GM19372 (cell line): ENCODE measurements around the gene TNIK.
"Not testable (repeated sequence)": the region's sequence is repeated elsewhere in the genome, so short reads cannot be mapped to it uniquely, and the experiment has no call there.

Experiments used
- ATAC-seq: cut with Tn5 transposase; IDR thresholded peaks from one replicate; pipeline ENCODE4 v1.9.1; 2021; ENCODE audit warnings: mild to moderate bottlenecking, low read depth, moderate library complexity; ENCODE audit not compliant: unreplicated experiment

TNIK gene

GRCh38 chr3:171323938-171324536 lies 136.2 kb downstream of the TNIK start:
- no peak for ATAC-seq

DNA sequence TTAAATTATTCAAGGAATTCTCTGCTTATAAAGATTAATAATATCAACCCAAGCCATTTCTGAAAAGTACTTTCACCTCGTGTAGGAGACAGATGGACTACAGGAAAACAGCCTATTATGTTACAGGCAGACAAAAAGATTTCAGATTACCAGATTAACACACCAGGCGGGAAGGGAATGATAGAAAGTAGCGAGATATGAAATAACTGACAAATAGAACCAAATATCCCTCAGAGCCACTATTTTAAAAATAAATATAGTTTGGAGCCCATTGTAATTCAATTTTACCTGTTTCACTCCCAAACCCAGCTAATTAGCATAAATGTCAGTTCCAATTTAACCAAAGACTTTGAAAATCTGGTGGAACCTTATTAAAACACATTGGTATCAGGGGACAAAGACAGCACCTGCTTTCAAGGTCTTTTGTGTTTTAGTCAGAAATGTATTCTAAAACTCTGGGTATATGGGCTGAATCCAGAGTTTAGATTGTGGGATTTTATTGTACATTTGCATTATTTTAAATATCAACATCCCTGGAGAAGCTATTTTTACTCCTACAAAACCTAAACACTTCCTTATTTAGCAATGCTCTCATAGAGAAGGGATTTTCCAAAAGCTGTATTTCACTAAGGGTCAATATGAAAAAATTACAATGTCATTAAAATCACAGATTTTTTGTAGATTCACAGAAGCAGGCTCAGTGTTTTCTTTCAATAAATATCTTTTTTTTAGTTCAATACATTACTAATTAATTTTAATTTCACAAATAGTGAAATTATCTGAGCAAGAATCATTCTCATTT lies 138.4 kb downstream of the TNIK start:
- ATAC-seq: no peak

- ATAC-seq: no peak
These were observed 139.3 kb downstream of the TNIK start for GRCh38 chr3:171320750-171321558.

- no peak for ATAC-seq
These were observed 143.0 kb downstream of the TNIK start for GRCh38 chr3:171317171-171317570.

GRCh38 chr3:171315919-171316318 lies 144.3 kb downstream of the TNIK start:
- no peak for ATAC-seq

DNA sequence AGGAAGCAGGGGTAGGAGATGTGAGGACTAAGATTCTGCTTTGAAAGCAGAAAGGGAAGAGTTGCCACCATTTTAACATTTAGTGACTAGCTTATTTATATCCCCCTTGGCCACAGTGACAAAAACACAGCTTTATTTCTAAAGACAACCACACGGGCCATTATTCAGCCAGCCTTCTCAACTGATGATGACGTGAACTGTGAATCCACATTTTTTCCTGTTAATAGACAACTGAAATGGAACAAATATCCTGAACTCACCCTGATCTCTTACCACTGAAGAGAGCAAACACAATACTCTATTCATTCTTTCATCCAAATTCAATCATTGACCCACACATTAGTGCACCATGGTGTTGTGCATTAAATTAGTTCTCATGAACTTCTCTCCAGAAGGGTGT lies 145.1 kb downstream of the TNIK start:
- ATAC-seq: no peak

GRCh38 chr3:171314341-171314740 lies 145.9 kb downstream of the TNIK start:
- ATAC-seq: no peak

GRCh38 chr3:171313702-171314101 lies 146.5 kb downstream of the TNIK start:
- ATAC-seq: no peak

- ATAC-seq: no peak
These were observed 147.5 kb downstream of the TNIK start for GRCh38 chr3:171312741-171313140.

DNA sequence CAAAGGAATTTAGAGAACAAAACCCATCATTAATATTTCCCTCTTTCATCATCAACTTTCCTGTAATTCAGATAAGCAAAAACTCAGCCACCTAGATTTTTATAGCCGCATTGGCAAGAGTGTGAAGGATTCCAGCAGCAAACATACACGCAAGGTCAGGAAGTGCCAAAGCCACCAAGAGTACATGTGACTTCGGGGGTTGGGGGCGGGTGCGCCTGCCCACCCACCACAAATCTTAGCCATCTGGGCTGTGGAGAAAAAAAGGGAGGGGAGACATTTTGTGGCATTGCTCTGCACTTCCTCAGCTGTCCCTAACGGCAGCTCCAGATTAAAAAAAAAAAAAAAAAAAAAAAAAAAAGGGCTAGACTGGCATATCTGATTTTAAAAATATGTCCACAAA lies 148.4 kb downstream of the TNIK start:
- no peak for ATAC-seq

- no peak for ATAC-seq
These were observed 150.3 kb downstream of the TNIK start for GRCh38 chr3:171309906-171310359.

DNA sequence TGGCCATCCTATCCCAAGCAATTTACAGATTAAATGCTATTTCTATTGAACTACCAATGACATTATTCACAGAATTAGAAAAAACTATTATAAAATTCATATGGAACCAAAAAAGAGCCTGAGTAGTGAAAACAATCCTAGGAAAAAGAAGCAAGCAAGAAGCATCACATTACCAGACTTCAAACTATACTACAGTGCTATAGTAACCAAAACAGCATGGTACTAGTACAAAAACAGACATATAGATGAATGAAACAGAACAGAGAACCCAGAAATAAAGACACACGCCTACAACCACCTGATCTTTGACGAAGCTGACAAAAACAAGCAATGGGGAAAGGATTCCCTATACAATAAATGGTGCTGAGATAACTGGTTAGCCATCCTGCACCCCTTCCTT lies 152.2 kb downstream of the TNIK start:
- ATAC-seq: no peak

DNA sequence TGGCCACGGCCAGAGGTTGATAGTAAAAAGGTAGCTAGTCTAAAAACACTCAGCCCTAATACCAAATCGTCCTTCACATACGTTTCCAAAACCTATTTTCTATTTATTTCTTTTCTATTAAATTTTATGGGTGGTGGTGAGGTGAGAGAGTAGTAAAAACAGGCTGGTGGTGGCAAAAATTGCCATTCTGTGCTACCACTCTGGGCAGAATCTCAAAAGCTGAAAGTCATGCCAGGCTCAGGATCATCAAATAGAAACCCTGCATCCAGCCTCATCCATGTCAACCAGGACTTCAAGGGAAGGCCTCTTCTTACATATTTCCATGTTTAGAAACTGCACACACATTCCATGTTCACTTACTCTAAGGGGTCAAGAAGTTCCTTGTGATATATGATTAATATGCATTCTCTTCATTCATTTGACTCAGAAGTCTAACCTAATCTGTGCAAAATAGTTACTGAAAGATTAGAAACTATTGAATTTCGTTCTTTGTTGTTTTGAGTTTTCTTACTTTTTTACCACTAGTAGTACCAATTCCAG lies 153.1 kb downstream of the TNIK start:
- ATAC-seq: no peak

GRCh38 chr3:171306631-171307030 lies 153.6 kb downstream of the TNIK start:
- ATAC-seq: no peak

DNA sequence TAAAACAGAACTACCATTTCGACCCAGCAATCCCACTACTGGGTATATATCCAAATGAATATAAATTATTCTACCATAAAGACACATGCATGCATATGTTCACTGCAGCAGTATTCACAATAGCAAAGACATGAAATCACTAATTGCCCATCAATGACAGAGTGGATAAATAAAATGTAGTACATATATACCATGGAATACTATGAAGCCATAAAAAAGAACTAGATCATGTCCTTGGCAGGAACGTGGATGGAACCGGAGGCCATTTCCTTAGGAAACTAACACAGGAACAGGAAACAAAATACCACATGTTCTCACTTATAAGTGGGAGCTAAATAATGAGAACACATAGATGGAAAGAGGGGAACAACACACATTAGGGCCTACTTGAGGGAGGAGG lies 154.4 kb downstream of the TNIK start:
- ATAC-seq: not testable (repeated sequence)

DNA sequence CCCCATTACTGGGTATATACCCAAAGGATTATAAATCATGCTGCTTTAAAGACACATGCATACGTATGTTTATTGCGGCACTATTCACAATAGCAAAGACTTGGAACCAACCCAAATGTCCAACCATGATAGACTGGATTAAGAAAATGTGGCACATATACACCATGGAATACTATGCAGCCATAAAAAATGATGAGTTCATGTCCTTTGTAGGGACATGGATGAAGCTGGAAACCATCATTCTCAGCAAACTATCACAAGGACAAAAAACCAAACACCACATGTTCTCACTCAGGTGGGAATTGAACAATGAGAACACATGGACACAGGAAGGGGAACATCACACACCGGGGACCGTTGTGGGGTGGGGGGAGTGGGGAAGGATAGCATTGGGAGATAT lies 155.7 kb downstream of the TNIK start:
- not testable (repeated sequence) for ATAC-seq

- not testable (repeated sequence) for ATAC-seq
These were observed 156.2 kb downstream of the TNIK start for GRCh38 chr3:171304017-171304416.

DNA sequence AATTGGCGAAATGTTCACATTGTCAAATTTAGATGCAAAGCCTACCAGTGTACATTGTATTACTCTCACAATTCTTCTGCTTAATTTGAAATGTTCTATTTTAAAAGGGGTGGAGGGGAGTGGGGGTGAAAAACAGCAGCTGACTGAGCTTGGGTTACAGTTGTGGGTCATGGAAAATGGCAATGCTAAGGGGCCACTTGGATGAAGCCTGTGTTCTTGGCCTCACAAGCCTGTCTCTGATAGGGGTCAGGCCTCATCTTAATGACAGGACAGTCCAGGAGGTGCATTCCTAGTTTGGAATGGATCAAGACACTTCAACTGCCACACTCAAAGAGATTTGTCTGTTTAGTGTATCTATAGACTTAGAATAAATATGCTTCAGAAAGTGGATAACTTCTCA lies 158.2 kb downstream of the TNIK start:
- ATAC-seq: no peak

GRCh38 chr3:171301002-171301401 lies 159.2 kb downstream of the TNIK start:
- ATAC-seq: no peak

DNA sequence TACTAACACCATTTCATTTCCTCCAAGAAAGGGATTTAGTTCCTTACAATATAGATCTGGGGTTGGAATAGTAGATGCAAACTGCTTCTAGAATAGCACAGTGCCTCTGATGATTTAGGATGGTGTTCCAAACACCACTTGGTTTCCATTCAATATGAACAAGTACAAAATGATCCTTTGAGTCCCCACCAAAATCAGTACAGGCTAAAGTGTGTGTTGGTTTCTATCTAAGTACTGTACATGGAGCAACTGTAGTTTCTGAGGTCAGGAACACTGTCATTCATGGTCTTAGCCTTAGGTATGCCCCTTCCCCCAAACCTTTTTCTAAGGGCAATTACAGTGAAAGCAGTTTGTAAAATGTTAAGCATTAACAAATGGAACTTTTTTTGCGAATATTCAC lies 162.3 kb downstream of the TNIK start:
- ATAC-seq: no peak

DNA sequence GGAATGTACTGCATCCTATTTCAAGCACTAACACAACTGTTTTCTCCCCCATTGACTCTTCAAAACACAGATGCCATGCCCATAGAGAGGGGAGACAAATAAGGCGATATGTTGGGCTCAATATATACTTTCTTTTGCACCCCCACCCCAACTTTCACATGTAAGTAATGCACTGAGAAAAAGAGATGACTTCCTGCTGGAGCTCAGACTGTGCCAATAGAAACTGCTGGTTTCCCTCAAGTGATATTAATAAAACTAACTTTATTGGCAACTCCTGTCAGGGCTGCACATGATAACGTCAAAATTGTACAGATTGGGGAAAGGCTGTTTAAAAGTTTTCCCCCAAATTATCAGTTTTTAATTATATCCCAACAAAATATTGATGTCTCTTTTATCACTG lies 163.0 kb downstream of the TNIK start:
- no peak for ATAC-seq
